SK-N-SH treated with all-trans-retinoic acid at 6 μM for 48 hours (cell line): ENCODE results near the gene MET.

ENCODE experiments used
- CSDC2 ChIP-seq: fragments of 250-450 bp; sonication (Bioruptor Pico); IDR thresholded peaks from 2 replicates; pipeline ENCODE4 v1.5.0; 2020; ENCODE audit warnings: mild to moderate bottlenecking, moderate library complexity
- PPARA ChIP-seq: fragments of 250-450 bp; sonication (Bioruptor Pico); IDR thresholded peaks from 2 replicates; pipeline ENCODE4 v1.5.0; 2020; ENCODE audit warnings: mild to moderate bottlenecking, borderline replicate concordance
- ZFP30 ChIP-seq: fragments of 450-650 bp; formaldehyde crosslinking; IDR thresholded peaks from 2 replicates; pipeline ENCODE4 v1.5.0; 2022; ENCODE audit warnings: mild to moderate bottlenecking, moderate library complexity

- TF ChIP-seq CSDC2 (CRISPR knock-in tag) (no peak), PPARA (CRISPR knock-in tag) (no peak), ZFP30 (CRISPR knock-in tag) (no peak)
These were observed 54.2 kb downstream of the MET start for GRCh38 chr7:116726149-116726548.
